DMS 273 (cell line): ENCODE results near the gene C3orf20.

Experiments used
- DNase-seq: peaks from one replicate; lab custom pipeline; 2025; ENCODE audit not compliant: unreplicated experiment; lab: John Stamatoyannopoulos, UW

Gene C3orf20

DNA sequence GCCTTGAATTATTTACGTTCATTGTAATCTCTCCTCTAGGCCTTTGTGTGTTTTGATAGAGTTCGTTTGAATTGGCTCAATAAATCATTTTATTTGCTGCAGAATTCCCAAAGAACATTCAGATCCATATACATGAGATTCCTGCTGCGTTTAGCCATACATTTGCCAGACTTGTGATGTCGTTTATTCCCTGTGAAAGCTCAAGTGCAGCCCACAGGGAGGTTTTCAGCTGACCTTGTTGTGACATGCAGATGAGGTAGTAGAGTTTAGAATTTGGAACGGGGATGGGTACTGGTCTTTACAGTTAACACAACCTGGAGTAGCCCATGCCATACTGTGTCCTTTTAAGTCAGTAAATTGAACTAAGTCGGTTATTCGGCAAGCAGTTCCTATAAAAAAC is at the start of gene C3orf20:
Gene C3orf20 (plus strand): TSS at position 301 of the 400 bp plus-strand sequence. CDS start 7,573 bp downstream, outside the sequence.
- no peak for DNase-seq

GRCh38 chr3:14625443-14625842 is 49.5 kb upstream of the C3orf20 start:
- no peak for DNase-seq

DNA sequence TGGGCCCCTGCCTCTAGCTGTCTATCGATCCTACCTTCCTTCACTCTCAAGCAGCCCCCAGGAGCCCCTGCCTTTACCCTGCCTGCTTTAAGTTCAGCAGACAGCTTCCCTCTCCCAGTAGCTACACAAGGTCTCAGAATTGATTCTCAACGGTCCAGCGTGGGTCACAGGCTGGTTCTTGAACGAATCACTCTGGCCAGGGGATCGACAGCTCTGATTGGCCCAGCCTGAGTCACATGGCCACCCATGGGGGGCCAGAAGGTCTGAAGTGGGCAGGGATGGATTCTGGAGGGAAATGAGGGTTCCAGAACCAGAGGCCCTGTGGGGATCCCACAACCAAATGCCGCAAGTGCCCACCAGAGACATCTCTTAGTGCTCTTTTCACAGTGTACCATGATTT is 47.1 kb upstream of the C3orf20 start:
- DNase-seq, result no peak

DNA sequence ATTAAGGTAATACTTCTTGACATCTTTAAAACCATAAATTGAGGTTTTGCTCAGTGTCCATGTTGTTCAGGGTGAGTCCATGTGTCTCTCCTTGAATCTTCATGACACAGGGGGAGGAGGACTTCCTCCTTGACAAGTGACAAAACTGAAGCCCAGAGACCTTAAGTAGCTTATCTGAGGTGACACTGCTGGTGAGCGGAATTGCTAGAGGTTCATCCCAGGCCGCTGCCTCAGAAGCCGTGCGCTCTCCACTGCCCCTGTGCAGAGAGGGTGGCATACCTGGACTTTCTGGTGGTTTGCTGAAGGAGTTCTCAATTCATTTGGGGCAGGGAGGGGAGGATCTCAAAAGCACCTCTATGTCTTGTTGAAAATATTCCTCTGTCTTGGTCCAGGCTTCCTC is 46.5 kb upstream of the C3orf20 start:
- no peak for DNase-seq

DNA sequence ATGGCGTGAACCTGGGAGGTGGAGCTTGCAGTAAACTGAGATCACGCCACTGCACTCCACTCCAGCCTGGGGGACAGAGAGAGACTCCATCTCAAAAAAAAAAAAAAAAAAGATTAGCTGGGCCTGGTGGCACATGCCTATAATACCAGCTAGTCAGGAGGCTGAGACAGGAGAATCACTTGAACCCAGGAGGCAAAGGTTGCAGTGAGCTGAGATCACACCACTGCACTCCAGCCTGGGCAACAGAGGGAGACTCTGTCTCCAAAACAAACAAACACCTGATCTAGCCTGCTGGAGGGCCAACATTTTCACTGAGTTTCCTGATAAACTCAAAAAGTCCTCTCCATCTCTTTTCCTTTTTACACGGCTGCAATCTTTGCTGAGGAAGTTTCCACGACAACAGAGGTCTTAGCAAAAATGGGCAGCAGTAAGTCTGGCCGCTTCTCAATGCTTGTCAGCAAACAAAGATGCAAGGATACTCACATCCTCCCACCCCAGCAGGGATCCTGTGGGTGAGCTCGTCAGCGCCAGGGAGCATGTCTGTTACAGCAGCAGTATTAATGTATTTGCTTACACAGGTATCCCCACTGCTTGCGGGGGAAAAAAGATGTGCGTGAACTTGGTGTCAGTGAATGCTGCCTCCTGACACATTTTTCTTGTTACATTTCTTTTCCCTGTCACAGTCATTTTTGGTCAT is 44.4 kb upstream of the C3orf20 start:
- no peak for DNase-seq

- no peak for DNase-seq
These were observed 43.8 kb upstream of the C3orf20 start for GRCh38 chr3:14631101-14631497.

GRCh38 chr3:14631687-14632441 is 43.1 kb upstream of the C3orf20 start:
- DNase-seq, result no peak

DNA sequence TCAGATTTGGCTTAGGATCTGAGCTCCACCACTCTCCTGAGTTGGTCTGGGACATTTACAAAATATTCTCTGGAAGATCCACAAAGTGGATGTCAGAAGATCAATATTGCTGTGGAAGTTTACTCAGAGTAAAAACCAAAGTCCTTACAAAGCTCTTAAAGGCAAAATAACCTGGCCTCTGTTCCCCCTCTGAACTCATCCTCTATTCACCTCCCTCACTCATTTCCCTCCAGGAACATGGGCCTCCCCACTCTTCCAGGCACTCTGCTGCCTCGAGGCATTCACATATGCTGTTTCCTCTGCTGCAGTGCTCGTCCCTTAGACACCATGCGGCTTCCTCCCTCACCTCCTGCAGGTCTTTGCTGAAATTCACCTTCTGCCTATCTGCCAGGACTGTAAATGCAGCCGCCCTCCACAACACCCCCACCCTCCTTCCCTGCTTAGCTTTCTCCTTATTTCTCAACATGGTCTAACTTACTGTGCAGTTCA is 42.5 kb upstream of the C3orf20 start:
- no peak for DNase-seq

- DNase-seq, result no peak
These were observed 41.5 kb upstream of the C3orf20 start for GRCh38 chr3:14633417-14633816.

DNA sequence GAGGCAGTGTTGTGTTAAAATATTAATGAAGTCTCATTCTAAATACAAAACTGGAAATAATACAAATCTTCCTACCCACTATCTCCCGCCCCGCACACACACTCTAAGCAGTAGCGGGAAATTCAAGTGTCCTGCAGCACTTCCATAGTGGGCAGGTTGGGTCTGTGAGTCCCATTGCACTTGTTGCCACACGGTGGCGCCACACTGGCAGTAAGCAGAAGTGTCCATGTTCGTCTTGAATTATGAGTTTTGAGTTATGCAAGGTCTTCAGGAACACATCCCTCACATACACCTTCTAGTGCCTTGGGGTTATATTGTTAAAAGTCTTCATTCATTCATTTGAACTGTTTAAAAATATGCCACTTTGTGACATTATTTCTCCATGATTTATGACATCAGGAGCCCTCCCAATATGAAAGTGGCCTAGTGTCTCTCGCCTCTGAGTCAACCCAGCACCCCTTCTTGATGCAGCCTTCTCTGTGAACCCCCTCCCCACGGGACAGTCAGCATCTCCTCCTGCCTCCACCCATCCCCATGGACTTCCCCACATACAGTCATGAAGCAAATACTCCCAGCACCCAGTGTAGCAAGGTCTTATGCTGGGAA is 41.0 kb upstream of the C3orf20 start:
- peak; percentile 67 for DNase-seq

- DNase-seq, result no peak
These were observed 40.1 kb upstream of the C3orf20 start for GRCh38 chr3:14634763-14635400.

GRCh38 chr3:14636496-14637087 is 38.3 kb upstream of the C3orf20 start:
- DNase-seq, result no peak

DNA sequence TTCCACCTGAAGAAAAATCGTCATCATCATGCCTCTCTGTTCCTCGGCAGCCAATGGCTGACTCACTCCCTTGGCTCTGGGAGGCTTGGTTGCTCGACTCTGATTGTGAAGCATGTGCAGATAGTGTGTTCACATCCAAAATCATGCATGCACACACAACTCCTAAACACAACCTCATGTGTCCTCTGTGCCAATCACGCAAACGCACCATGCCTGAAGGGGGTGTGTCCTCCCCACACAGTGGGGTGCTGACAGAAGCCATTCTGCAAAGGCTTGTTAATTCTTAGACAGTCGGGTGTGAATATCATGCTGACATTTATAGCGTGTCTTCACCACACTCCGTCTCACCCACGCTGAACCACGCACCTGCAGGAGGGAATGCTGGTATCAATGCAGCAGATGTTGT is 34.8 kb upstream of the C3orf20 start:
- DNase-seq, result no peak

DNA sequence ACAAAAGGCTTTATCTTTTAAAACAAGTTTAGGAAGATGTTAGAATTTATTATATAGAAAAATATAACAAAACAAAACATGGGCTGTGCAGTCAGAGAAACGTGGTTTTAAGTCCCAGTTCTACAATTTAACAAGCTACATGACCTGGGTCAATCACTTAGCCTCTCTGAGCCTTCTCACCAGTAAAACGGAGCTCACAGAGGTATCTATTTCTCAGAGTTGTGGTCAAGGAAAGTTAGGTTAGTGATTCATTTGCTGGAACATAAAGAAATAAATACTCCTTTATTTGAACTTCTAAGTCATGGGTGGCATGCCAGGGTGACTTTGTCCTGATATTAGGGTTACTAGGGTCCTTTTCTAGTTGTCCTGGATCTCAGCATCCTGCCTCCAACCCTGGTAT is 34.2 kb upstream of the C3orf20 start:
- DNase-seq, result no peak

DNA sequence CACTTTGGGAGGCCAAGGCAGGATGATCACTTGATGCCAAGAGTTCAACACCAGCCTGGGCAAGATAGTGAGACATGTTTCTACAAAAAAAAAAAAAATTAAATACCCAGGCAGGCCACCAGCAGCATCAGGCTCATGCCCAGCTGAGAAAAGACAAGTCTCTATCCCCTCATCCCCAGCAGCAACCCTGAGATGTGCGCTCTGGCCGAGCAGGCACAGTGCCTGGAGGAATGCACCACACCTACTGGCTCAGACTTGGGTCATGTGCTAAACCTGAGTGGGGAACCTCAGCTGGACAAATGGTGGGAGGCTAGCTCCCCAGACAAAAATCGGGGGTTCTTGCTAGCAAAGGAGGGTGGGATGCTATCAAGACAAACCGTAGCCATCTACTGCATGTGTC is 33.6 kb upstream of the C3orf20 start:
- DNase-seq, result no peak

DNA sequence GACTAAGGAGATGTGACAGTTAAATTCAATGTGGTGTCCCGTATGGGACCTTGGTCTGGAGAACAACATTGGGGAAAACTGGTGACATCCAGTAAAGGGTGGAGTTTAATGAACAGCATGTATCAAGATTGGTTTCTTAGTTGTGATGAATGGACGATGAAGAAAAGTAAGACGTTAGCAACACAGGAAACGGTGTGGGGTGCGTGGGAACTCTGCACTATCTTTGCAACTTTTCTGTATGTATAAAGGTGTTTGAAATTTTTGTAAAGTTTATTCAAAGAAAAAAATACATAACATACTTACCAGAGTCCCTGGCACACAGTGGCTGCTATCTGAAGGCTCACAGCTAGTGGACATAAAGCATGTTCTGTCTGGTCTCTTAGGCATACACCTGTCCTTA is 29.5 kb upstream of the C3orf20 start:
- DNase-seq, result no peak

DNA sequence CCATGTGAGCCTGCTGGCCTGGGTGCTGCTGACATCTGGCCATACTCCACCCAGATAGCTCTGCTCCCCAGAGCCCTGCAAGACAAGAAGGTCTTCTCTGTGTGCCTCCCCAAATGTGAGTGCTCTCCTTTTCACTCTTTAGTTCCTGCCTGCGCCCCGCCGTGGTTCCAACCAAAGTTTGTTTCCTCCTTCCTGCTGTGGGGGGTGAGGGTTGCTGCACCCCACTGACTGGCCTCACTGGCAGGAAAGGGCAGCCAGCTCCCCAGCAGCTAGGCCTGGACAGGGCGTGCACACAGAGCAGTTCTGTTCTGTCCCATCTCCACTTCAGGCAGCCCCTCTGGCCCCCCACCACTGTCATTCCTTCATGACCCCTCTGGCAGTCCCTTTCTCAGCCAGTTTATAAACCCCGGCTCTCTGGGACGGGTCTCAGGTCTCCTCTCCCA is 28.8 kb upstream of the C3orf20 start:
- no peak for DNase-seq

GRCh38 chr3:14646589-14647413 is 28.1 kb upstream of the C3orf20 start:
- no peak for DNase-seq

GRCh38 chr3:14647976-14648955 is 26.7 kb upstream of the C3orf20 start:
- DNase-seq, result no peak
